HG03064 (cell line): ENCODE measurements around the gene LIPG.
"Not testable (repeated sequence)": the region's sequence is repeated elsewhere in the genome, so short reads cannot be mapped to it uniquely, and the experiment has no call there.

Experiments used
- ATAC-seq: cut with Tn5 transposase; IDR thresholded peaks from one replicate; pipeline ENCODE4 v1.9.1; 2021; ENCODE audit warnings: low read depth; ENCODE audit not compliant: unreplicated experiment

The LIPG gene

GRCh38 chr18:49572611-49573345 lies 10.9 kb downstream of the LIPG start:
- ATAC-seq = no peak

DNA sequence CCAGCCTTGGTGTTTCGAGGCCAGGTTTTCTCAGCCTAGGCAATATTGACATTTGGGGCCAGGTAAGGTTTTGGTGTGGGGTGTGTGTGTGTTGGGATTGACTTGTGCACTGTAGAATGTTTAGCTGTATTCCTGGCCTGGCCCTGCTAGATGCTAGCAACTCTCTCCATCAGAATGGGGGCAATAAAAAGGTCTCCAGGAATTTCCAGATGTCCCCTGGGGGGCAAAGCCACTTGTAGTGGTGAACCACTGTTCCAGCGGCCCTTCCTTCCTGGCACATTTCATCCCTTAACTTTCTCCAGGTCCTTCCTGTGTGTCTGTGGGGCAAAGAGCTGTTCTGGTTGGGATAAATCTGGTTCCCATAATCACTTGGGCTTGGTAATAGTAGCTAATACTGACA lies 12.0 kb downstream of the LIPG start:
- ATAC-seq = no peak

DNA sequence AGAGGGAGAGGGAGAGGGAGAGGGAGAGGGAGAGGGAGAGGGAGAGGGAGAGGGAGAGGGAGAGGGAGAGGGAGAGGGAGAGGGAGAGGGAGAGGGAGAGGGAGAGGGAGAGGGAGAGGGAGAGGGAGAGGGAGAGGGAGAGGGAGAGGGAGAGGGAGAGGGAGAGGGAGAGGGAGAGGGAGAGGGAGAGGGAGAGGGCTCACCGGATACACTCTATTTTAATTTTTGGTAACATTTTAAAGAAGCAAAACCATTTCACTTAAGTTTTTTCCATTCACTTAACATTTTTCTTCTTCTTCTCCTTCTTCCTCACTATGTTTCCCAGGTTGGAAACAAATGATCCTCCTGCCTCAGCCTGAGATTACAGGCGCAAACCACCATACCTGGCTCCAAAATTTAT lies 17.2 kb downstream of the LIPG start:
- not testable (repeated sequence) for ATAC-seq

DNA sequence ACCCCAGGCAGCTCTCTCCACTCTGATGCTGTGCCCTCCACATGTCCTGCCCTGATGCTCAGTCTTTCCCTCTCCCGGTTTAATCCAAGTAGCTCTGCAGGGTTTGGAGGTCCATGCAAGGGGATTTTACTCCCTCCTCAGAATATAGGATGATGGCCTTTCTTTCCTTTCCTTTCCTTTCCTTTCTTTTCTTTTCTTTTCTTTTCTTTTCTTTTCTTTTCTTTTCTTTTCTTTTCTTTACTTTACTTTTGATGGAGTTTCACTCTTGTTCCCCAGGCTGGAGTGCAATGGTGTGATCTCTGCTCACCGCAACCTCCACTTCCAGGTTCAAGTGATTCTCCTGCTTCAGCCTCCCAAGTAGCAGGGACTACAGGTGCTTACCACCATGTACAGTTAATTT lies 17.7 kb downstream of the LIPG start:
- not testable (repeated sequence) for ATAC-seq

DNA sequence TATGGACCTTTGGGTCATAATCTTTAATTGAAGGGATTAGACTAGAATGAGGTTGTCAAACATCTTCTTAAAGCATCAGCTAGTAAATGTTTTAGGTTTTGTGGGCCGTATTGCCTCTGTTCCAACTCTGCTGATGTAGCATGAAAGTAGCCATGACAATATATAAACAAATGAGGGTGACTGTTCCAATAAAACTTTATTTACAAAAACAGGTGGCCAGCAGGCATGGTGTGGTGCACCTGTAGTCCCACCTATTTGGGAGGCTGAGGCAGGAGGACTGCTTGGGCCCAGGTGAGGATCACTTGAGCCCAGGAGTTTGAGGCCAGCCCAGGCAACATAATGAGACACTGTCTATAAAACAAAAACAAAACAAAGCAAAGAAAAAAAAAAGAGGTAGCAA lies 18.4 kb downstream of the LIPG start:
- ATAC-seq = no peak

- ATAC-seq = no peak
These were observed 19.5 kb downstream of the LIPG start for GRCh38 chr18:49581371-49581770.

- ATAC-seq = no peak
These were observed 20.7 kb downstream of the LIPG start for GRCh38 chr18:49582579-49582978.

DNA sequence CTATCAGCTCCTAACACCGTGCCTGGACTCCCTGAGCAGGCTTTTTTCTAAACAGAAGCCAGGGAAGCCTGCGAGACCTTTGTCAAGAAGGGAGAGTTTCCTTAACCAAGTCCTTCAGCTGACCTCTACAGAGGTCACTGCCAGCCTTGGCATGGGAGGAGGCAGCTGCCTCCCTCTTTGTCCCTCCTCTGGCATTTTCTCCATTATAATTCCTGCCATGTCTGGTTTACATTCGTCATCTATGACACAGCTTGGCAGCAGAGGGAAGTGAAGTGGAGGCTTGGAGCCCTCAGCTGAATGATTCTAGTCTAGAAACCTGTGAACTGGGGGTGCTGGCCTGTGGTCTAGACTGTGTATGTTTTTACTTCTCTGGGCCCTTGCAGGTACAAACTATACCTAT lies 22.5 kb downstream of the LIPG start:
- ATAC-seq = no peak

GRCh38 chr18:49584951-49585350 lies 23.1 kb downstream of the LIPG start:
- not testable (repeated sequence) for ATAC-seq

GRCh38 chr18:49585781-49586663 lies 24.2 kb downstream of the LIPG start:
- no peak for ATAC-seq

- no peak for ATAC-seq
These were observed 26.3 kb downstream of the LIPG start for GRCh38 chr18:49588171-49588570.

GRCh38 chr18:49588971-49589370 lies 27.1 kb downstream of the LIPG start:
- no peak for ATAC-seq

DNA sequence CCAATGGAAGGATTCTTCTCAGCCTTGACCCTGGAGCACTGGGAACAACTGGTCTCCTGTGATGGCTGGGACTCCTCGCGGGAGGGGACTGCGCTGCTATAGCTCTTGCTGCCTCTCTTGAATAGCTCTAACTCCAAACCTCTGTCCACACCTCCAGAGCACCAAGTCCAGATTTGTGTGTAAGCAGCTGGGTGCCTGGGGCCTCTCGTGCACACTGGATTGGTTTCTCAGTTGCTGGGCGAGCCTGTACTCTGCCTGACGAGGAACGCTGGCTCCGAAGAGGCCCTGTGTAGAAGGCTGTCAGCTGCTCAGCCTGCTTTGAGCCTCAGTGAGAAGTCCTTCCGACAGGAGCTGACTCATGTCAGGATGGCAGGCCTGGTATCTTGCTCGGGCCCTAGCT lies 28.8 kb downstream of the LIPG start:
- no peak for ATAC-seq

GRCh38 chr18:49591271-49591670 lies 29.4 kb downstream of the LIPG start:
- ATAC-seq = no peak

- ATAC-seq = no peak
These were observed 29.9 kb downstream of the LIPG start for GRCh38 chr18:49591775-49592174.

DNA sequence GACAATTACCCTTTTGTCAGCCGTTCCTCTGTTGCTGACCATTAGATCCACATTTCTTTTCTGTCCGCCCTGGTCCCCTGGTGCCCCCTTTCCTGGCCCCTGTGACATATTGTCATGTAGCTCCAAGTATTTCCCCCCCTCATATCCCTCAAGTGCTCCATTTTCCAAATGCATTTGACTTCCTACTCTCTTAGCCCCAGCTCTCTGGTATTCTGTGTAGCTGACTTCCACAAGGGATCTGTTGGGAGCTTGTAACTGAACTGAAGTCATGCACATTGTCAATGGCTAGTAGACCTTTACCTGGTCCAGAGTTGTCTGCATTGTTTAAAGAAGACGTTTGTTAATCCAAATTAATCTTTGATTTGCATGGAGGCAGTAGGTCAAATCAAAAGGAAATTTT lies 34.8 kb downstream of the LIPG start:
- no peak for ATAC-seq

DNA sequence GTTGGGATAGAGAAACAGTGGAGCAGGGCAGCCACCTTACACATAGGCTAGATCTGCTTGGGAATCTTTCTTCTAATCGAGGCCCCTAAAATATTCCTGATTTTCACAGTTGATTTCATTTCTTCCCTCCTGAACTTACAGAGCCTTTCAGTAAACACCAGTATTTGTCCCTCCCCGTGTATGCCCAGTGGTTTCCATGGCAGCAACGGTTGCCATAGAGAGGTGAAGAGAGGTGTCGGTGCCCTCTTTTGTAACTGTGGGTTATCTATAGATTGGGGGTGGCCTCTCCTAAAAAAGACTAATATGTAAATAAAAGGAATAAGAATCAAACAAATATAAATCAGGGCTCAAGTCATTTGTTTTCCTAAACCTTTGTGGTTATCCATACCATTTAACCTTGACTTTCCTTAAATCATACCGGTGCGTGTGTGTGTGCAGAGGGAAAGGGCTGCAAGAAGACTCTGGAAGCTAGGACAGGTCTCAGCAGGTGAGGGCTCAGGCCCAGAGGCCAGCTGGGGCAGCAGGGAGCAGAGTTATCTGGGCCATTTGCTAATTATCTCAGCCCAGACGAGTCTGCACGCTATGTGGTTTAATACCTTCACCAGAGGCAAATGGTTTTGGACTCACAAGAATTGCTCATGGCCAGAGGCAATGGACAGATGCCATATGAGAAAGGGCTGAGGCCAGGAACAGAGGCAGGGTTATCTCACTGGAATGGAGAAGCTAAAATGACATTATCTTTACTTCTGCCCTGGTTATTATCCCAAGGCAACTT lies 35.5 kb downstream of the LIPG start:
- ATAC-seq = no peak

DNA sequence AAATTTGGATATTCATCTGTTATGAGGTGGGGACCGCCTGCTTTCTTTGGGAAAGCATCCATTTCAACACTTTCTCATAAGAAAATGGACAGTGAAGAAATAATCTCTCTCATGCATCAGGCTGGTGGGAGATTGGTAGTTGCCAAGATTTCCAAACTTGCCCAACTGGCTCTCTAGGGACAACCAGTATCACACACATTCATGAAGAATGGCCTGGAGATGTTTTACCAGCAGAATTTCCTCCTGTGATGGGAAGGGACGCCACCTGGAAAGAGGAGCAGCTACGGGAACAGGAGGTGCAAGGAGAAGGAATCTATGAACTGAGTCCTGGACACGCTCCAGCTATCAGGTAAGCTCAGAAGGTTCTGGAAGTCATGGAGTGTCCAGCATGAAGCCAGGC lies 39.4 kb downstream of the LIPG start:
- ATAC-seq = no peak

DNA sequence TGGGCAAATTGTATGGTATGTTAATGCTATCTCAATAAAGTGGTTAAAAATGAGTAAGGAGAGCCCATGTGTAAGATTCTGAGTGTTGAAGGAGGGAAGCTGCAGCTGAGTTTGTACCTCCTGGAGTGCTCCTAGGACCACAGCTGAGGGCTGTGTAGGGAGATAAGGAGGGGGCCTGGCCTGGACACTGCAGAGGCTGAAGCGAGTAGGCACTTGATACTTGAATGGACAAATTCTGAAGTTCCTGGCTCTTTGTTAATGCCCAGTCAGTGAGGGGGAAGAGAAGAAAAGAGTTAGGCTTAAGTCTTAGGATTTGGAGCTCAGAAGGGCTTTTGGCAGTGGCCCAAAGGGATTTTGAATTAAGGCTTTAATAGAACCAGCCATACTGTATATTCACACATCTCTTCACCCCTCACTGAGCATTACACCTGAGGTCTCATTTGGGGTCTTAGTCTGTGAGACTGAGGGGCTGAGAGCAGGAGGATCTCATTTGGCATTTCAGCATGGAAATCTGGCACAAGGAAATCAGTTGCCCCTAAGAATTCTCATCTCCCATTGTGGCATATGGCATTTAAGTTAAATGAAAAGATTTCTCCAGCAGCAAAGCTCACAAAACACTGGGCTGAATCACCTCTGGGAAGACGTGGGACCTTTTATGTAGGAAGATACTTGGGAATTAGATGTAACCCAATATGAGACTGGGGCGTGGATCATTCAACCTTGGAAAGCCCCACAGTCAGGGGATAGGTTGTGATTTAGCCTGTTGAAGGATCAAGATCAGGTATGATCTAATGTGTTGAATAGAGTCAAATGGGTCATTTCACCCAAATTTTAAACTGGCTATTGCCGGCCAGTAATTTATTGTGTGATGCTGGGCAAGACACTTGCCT lies 46.8 kb downstream of the LIPG start:
- ATAC-seq = no peak
